AG09309 (cell line): ENCODE measurements around the gene SYNDIG1.

Experiments used
- DNase-seq: peaks from one replicate; pipeline ENCODE4 v3.0.0-alpha.2; 2010; ENCODE audit warnings: low read depth
- H3K4me3 ChIP-seq: 2 replicates; pipeline ENCODE4 v1.5.1; 2011; ENCODE audit warnings: mild to moderate bottlenecking, low read depth, low read length, moderate library complexity; ENCODE audit not compliant: control insufficient read depth
- TF ChIP-seq, protein P1 (sequence below): IDR thresholded peaks from 2 replicates; pipeline ENCODE4 v1.5.1; 2011; ENCODE audit warnings: mild to moderate bottlenecking, low read depth, low read length, inconsistent platforms; ENCODE audit not compliant: insufficient read depth, control insufficient read depth; ENCODE audit errors: missing control alignments

SYNDIG1 gene

GRCh38 chr20:24494460-24494920 lies 25.1 kb downstream of the SYNDIG1 start:
- H3K4me3 ChIP-seq: no peak overlapping the region
- DNase-seq: no peak
- TF ChIP-seq, protein P1, sequence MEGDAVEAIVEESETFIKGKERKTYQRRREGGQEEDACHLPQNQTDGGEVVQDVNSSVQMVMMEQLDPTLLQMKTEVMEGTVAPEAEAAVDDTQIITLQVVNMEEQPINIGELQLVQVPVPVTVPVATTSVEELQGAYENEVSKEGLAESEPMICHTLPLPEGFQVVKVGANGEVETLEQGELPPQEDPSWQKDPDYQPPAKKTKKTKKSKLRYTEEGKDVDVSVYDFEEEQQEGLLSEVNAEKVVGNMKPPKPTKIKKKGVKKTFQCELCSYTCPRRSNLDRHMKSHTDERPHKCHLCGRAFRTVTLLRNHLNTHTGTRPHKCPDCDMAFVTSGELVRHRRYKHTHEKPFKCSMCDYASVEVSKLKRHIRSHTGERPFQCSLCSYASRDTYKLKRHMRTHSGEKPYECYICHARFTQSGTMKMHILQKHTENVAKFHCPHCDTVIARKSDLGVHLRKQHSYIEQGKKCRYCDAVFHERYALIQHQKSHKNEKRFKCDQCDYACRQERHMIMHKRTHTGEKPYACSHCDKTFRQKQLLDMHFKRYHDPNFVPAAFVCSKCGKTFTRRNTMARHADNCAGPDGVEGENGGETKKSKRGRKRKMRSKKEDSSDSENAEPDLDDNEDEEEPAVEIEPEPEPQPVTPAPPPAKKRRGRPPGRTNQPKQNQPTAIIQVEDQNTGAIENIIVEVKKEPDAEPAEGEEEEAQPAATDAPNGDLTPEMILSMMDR: no peak

GRCh38 chr20:24495266-24495665 lies 25.8 kb downstream of the SYNDIG1 start:
- TF ChIP-seq, protein P1: no peak
- no peak for DNase-seq
- H3K4me3 ChIP-seq: no peak overlapping the region

DNA sequence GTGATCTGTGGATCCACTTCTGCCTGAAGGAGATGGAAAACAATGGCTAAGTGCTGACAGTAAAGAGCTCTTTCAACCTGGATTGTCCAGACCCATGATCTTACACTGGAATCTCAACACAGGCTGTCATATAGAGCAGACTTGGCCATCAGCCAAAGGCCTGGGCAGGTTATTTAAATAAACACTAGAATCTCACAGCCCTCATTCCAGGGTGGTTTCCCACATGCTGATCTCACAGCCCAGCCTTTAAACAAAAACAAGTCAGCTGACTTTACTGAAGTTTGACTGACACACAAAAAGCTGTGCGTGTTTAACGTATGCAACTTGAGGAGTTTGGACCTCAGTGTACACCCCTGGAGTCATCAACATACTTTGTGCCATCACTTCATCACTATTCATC lies 28.4 kb downstream of the SYNDIG1 start:
- TF ChIP-seq, protein P1: no peak
- no peak for DNase-seq
- no peak overlapping the region for H3K4me3 ChIP-seq

- H3K4me3 ChIP-seq: no peak overlapping the region
- no peak for DNase-seq
- TF ChIP-seq, protein P1: no peak
Measured at GRCh38 chr20:24498641-24499040, 29.2 kb downstream of the SYNDIG1 start.

DNA sequence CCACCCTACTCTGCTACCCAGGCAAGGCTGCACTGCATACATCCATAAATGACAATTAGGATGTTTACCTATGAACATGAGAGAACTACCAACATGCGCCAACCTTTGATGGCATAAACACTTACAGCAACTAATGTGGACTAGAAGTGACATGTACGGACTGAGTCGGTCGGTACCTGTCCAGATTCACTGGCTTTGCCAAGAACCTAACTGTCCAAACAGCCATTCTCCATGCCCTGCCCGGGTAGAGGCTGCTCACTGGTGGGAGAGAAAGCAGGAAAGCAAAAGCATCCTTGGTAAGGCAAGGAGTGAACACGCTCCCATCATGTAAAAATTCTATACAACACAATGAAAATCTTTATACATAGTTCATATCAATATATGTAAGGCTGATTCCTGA lies 30.0 kb downstream of the SYNDIG1 start:
- TF ChIP-seq, protein P1: no peak
- DNase-seq: no peak

GRCh38 chr20:24501764-24502556 lies 32.5 kb downstream of the SYNDIG1 start:
- no peak overlapping the region for H3K4me3 ChIP-seq
- DNase-seq: peak; percentile 83
- TF ChIP-seq, protein P1: no peak

More for the DNA sequence above, 30.0 kb downstream of the SYNDIG1 start:
- no peak overlapping the region for H3K4me3 ChIP-seq
